PC-9 (cell line): Measurements from ENCODE around the gene POMT2. TPM values are rescaled to one million over a fixed set of nuclear protein-coding genes. Genes with fewer than 3 reads are reported as not detected.
A peak's percentile ranks its signal among the peaks of the same experiment; 100 is the strongest.

Experiments used
- BruUV-seq: library from RNA; stranded (reverse); fragments of 400-500 nt; replicated peaks from 2 replicates; lab custom pipeline; 2021; lab: Mats Ljungman, UMichigan
- CTCF ChIA-PET: fragments of 300-600 bp; sonication (Branson Sonifier 250); formaldehyde crosslinking; loops from one replicate; lab custom pipeline; 2022; ENCODE audit warnings: antibody characterized with exemption; lab: Charles Lee
- POLR2A ChIA-PET: fragments of 300-600 bp; sonication (Branson Sonifier 250); formaldehyde crosslinking; loops from one replicate; lab custom pipeline; 2022; ENCODE audit warnings: antibody characterized with exemption; ENCODE audit not compliant: unreplicated experiment; lab: Charles Lee
- DNase-seq, 2 experiments: peaks; one replicate each; pipeline versions ENCODE4 v3.0.0 to v3.0.0-alpha.2; 2015 to 2022; ENCODE audit warnings: mixed read lengths in 1 of 2
- H2AFZ ChIP-seq: fragments of 200-600 bp; sonication (generic); 2 replicates; pipeline ENCODE4 v1.8.1; 2017; ENCODE audit warnings: antibody characterized with exemption
- H3F3A ChIP-seq: fragments of 200-600 bp; sonication (generic); 2 replicates; pipeline ENCODE4 v1.8.1; 2017; ENCODE audit warnings: antibody characterized with exemption, mild to moderate bottlenecking, low read depth; ENCODE audit not compliant: insufficient read depth
- H3K27ac ChIP-seq: fragments of 200-600 bp; sonication (generic); 2 replicates; pipeline ENCODE4 v1.6.1; 2016; ENCODE audit warnings: mixed run types
- H3K27me3 ChIP-seq: fragments of 200-600 bp; sonication (generic); 2 replicates; pipeline ENCODE4 v1.6.1; 2016; ENCODE audit warnings: low read depth, mixed run types; ENCODE audit not compliant: insufficient read depth
- H3K36me3 ChIP-seq: fragments of 200-600 bp; sonication (generic); 2 replicates; pipeline ENCODE4 v1.6.1; 2016; ENCODE audit warnings: low read depth, mixed run types
- H3K4me1 ChIP-seq: fragments of 200-600 bp; sonication (generic); replicated peaks from 2 replicates; pipeline ENCODE4 v1.6.1; 2016; ENCODE audit warnings: mixed run types; ENCODE audit not compliant: insufficient read depth
- H3K4me2 ChIP-seq: fragments of 200-600 bp; sonication (generic); 2 replicates; pipeline ENCODE4 v1.6.1; 2017; ENCODE audit warnings: mixed run types
- H3K4me3 ChIP-seq: fragments of 200-600 bp; sonication (generic); 2 replicates; pipeline ENCODE4 v1.6.1; 2016; ENCODE audit warnings: mixed run types
- H3K79me2 ChIP-seq: fragments of 200-600 bp; sonication (generic); 2 replicates; pipeline ENCODE4 v1.6.1; 2017; ENCODE audit warnings: low read depth, mixed run types
- H3K9me2 ChIP-seq: fragments of 200-600 bp; sonication (generic); 2 replicates; pipeline ENCODE4 v1.8.1; 2017; ENCODE audit warnings: mild to moderate bottlenecking; ENCODE audit not compliant: insufficient read depth
- H3K9me3 ChIP-seq: fragments of 200-600 bp; sonication (generic); 2 replicates; pipeline ENCODE4 v1.8.1; 2016; ENCODE audit warnings: low read depth; ENCODE audit not compliant: insufficient read depth
- H4K20me1 ChIP-seq: fragments of 200-600 bp; sonication (generic); 2 replicates; pipeline ENCODE4 v1.8.1; 2017; ENCODE audit not compliant: insufficient read depth
- CTCF ChIP-seq: fragments of 200-600 bp; sonication (generic); conservative IDR thresholded peaks from 2 replicates; pipeline ENCODE4 v1.6.1; 2017; ENCODE audit warnings: mixed run types, antibody characterized with exemption, mild to moderate bottlenecking, moderate library complexity
- EZH2 ChIP-seq: fragments of 200-600 bp; sonication (generic); IDR thresholded peaks from 2 replicates; pipeline ENCODE4 v1.8.0; 2017; ENCODE audit warnings: antibody characterized with exemption, low read depth
- intact Hi-C: fragments of 100-400 bp; cut with micrococcal nuclease; formaldehyde crosslinking; loops from one replicate; pipeline ENCODE4 v1.10.0; 2022; ENCODE audit not compliant: unreplicated experiment
- total RNA-seq: library from RNA; stranded (reverse); gene quantifications from 2 replicates; pipeline ENCODE4 v1.2.3, GENCODE V29; 2021

POMT2 gene
- total RNA-seq, 1 experiment from 2014 or later = 96.5 TPM

GRCh38 chr14:77324289-77324688, 3.6 kb upstream of the POMT2 start:
- no peaks in the 10 kb centered on the region for H3K27me3 ChIP-seq
- no peak overlapping the region for H3K4me2 ChIP-seq
- H3K4me1 ChIP-seq = peaks cover 14% of the 10 kb centered on the region
- BruUV-seq = no TSS peak
- peaks cover 21% of the 10 kb centered on the region for H3K79me2 ChIP-seq
- no peaks in the 10 kb centered on the region for H3K9me2 ChIP-seq
- H4K20me1 ChIP-seq = peaks cover 7% of the 10 kb centered on the region
- H3K27ac ChIP-seq = no peak overlapping the region
- intact Hi-C loops = loop anchor here (5.0 kb wide), 1 partner anchor 372 kb away; no protein-coding TSS in a partner anchor
- DNase-seq = no peak
- no peaks in the 10 kb centered on the region for H3K9me3 ChIP-seq
- H3K4me3 ChIP-seq = no peak overlapping the region
- H2AFZ ChIP-seq = no peak overlapping the region
- ChIA-PET CTCF (no interaction called here), POLR2A (interaction anchor here (0.6 kb wide), 1 partner anchor 53 kb away, joined by 4 read pairs; the partner anchor contains the start of genes SAMD15 and TMED8)
- H3F3A ChIP-seq = no peaks in the 10 kb centered on the region
- H3K36me3 ChIP-seq = no peaks in the 10 kb centered on the region
- no peak for TF ChIP-seq CTCF
- no peak for TF ChIP-seq EZH2

GRCh38 chr14:77323571-77323970, 2.9 kb upstream of the POMT2 start:
- ChIA-PET CTCF (no interaction called here), POLR2A (no interaction called here)
- no peak for DNase-seq
- Histone ChIP-seq H3K27ac (no peak overlapping the region), H3K4me1 (peaks cover 18% of the 10 kb centered on the region), H3K9me3 (no peaks in the 10 kb centered on the region), H4K20me1 (peaks cover 13% of the 10 kb centered on the region), H3K4me2 (no peak overlapping the region), H3K36me3 (no peaks in the 10 kb centered on the region), H3K27me3 (no peaks in the 10 kb centered on the region), H2AFZ (no peak overlapping the region), H3F3A (no peaks in the 10 kb centered on the region), H3K79me2 (peaks cover 28% of the 10 kb centered on the region), H3K4me3 (no peak overlapping the region), H3K9me2 (no peaks in the 10 kb centered on the region)
- no TSS peak for BruUV-seq
- TF ChIP-seq CTCF = no peak
- TF ChIP-seq EZH2 = no peak
- intact Hi-C loops = loop anchor here (5.0 kb wide), 1 partner anchor 371 kb away; no protein-coding TSS in a partner anchor

DNA sequence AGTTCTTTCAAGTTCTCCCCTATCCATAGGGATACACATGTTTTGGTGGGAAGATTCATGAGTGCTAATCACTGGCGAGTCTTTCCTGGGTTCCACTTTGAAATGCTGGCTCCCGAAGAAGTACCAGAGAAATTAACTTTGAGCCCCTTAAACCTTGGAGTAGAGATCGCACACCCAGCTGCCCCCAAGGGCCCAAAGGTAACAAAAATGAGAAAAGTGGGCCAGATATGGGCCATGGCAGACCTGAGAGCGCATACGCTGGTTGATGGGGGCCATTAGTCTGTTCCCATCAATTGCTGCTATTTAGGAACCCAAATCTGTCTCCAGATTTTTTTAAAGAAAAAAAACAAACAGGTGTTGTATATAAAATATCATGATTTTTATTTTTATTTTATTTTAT, 2.3 kb upstream of the POMT2 start:
- ChIA-PET POLR2A (interaction anchor here (0.6 kb wide), 1 partner anchor 134 kb away, joined by 3 read pairs; no protein-coding TSS in a partner anchor), CTCF (interaction anchor here (0.6 kb wide), 2 partner anchors 229 to 450 kb away, joined by 3 to 4 read pairs; no protein-coding TSS in a partner anchor)
- no TSS peak for BruUV-seq
- Histone ChIP-seq H3K36me3 (no peaks in the 10 kb centered on the region), H3K9me3 (no peaks in the 10 kb centered on the region), H2AFZ (no peak overlapping the region), H4K20me1 (peaks cover 13% of the 10 kb centered on the region), H3K27ac (no peak overlapping the region), H3K4me3 (no peak overlapping the region), H3F3A (no peaks in the 10 kb centered on the region), H3K79me2 (peaks cover 34% of the 10 kb centered on the region), H3K9me2 (no peaks in the 10 kb centered on the region), H3K4me1 (peaks cover 18% of the 10 kb centered on the region), H3K4me2 (peak overlapping the region; percentile 89; the same call in 1 of the 2 replicates), H3K27me3 (no peaks in the 10 kb centered on the region)
- DNase-seq = no peak
- intact Hi-C loops = loop anchor here (5.0 kb wide), 1 partner anchor 371 kb away; no protein-coding TSS in a partner anchor
- TF ChIP-seq EZH2 = no peak
- no peak for TF ChIP-seq CTCF
